Breast epithelium (tissue), 3 donors: ENCODE measurements around the gene PLEKHM3.

Source experiments
- CTCF ChIP-seq, 3 donors: fragments of 450-650 bp; IDR thresholded peaks; one replicate each; pipeline ENCODE4 v1.5.1; 2016 to 2017; ENCODE audit warnings: antibody characterized with exemption in 3 of 3, mild to moderate bottlenecking in 3 of 3, moderate library complexity in 3 of 3
- POLR2AphosphoS5 ChIP-seq, 3 donors: sonication (generic); formaldehyde crosslinking; IDR thresholded peaks; one replicate each; pipeline ENCODE4 v1.6.1; 2017; ENCODE audit warnings: antibody characterized with exemption in 3 of 3

DNA sequence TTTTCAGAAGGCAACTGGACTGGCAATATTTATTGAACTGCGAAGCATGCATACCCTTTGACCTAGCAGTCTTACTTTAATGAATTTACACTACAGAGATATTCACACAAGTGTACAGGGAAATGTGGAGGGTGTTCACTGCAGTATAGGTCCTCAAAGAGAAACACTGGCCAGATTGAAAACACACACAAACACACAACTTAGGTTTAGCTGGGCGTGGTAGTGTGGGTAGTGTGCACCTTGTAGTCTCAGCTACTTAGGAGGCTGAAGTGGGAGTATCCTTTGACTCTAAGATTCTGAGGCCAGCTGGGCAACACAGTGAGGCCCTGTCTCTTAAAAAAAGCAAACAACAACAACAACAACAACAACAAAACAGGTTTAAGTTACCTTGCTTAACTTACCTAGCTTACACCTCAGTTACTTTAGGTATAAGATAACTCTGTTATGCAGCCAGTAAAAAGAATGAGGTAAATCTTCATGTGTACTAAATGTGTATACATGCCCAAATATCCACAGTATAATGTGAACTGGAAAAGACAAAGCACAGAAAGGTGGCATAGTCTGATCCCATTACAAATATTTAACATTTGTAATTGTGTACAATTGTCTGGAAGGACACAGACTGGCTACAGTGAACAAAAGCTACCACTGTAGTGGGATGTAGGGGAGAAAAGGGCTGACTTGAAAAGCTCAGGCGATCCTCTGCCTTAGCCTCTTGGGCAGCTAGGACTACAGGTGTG is 149.7 kb downstream of the PLEKHM3 start:
- TF ChIP-seq CTCF (IDR thresholded peaks at IDR 0.05) (no peak), POLR2AphosphoS5 (IDR thresholded peaks at IDR 0.05) (no peak)
